K562 (cell line): ENCODE measurements around the gene TIFAB. TPM values are rescaled to one million over a fixed set of nuclear protein-coding genes. Genes with fewer than 3 reads are reported as not detected.

Source experiments
- ATAC-seq: fragments of 200-7000 bp; cut with Tn5 transposase; 3 replicates; pipeline ENCODE4 v1.9.1; 2020; ENCODE audit warnings: moderate library complexity
- BruUV-seq: library from RNA; stranded (reverse); fragments of 400-500 nt; replicated peaks from 2 replicates; lab custom pipeline; 2021; lab: Mats Ljungman, UMichigan
- CTCF ChIA-PET: fragments of 300-600 bp; formaldehyde crosslinking; extraction: SDS; loops from one replicate; lab custom pipeline; 2021; ENCODE audit warnings: low intra/inter-chr PET ratio; lab: Yijun Ruan, JAX
- POLR2A ChIA-PET: fragments of 300-600, 350-650 bp; sonication (Branson Sonifier 250); formaldehyde crosslinking; extraction: SDS; loops from one replicate; lab custom pipeline; 2021; ENCODE audit warnings: antibody characterized with exemption, inconsistent platforms; lab: Yijun Ruan, JAX
- DNase-seq, 4 experiments: peaks; one replicate each; pipeline versions ENCODE4 v3.0.0 to v3.0.0-alpha.2; 2011 to 2018; ENCODE audit warnings: low spot score in 3 of 4, mixed read lengths in 3 of 4; ENCODE audit errors: extremely low read depth in 1 of 4
- FAIRE-seq: peaks from 2 replicates; lab custom pipeline; 2011; peaks lifted over from hg19 to GRCh38; lab: Jason Lieb, UNC
- H2AFZ ChIP-seq: 2 replicates; pipeline ENCODE4 v1.6.0; 2011; ENCODE audit warnings: low read depth, low read length, control low read depth, inconsistent platforms
- H3K27ac ChIP-seq: fragments of 200-600 bp; 3 replicates; pipeline ENCODE4 v1.8.0; 2011; ENCODE audit warnings: low read depth, mild to moderate bottlenecking, control low read depth, inconsistent platforms, low read length, moderate library complexity, mixed read lengths; ENCODE audit errors: extremely low read depth
- H3K27me3 ChIP-seq, 2 experiments: fragments of 300-600 bp in 1 of 2; 2 replicates in 1 of 2; 3 replicates in 1 of 2; pipeline versions ENCODE4 v1.6.0 to v1.8.0; 2011; ENCODE audit warnings: inconsistent platforms in 2 of 2, low read length in 2 of 2, mild to moderate bottlenecking in 1 of 2, mixed read lengths in 1 of 2, moderate library complexity in 1 of 2; ENCODE audit not compliant: control insufficient read depth in 2 of 2, insufficient read depth in 2 of 2
- H3K36me3 ChIP-seq: fragments of 300-600 bp; 3 replicates; pipeline ENCODE4 v1.8.0; 2011; ENCODE audit warnings: mild to moderate bottlenecking, low read length, inconsistent platforms; ENCODE audit not compliant: control insufficient read depth, insufficient read depth
- H3K4me1 ChIP-seq, 2 experiments: fragments of 200-600 bp in 1 of 2; replicated peaks in 1 of 2; 2 replicates in 1 of 2; 3 replicates in 1 of 2; pipeline versions ENCODE4 v1.5.1 to v1.8.0; 2011; ENCODE audit warnings: inconsistent platforms in 2 of 2, low read length in 2 of 2, mild to moderate bottlenecking in 1 of 2, mixed read lengths in 1 of 2, moderate library complexity in 1 of 2; ENCODE audit not compliant: control insufficient read depth in 2 of 2, insufficient read depth in 2 of 2
- H3K4me2 ChIP-seq: 2 replicates; pipeline ENCODE4 v1.6.1; 2011; ENCODE audit warnings: low read length, control low read depth, inconsistent platforms, mixed read lengths; ENCODE audit not compliant: insufficient read depth
- H3K4me3 ChIP-seq: fragments of 200-600 bp; sonication (generic), shearing (Covaris generic); 2 replicates; pipeline ENCODE4 v1.5.1; 2016; ENCODE audit warnings: control low read depth, inconsistent platforms
- H3K79me2 ChIP-seq: fragments of 200-600 bp; 3 replicates; pipeline ENCODE4 v1.8.0; 2011; ENCODE audit warnings: low read length, inconsistent platforms; ENCODE audit not compliant: control insufficient read depth, insufficient read depth
- H3K9ac ChIP-seq, 2 experiments: 2 replicates each; pipeline versions ENCODE4 v1.6.0 to v1.6.1; 2011; ENCODE audit warnings: low read depth in 2 of 2, low read length in 2 of 2, control low read depth in 1 of 2, inconsistent platforms in 1 of 2, mild to moderate bottlenecking in 1 of 2, mixed read lengths in 1 of 2; ENCODE audit not compliant: insufficient read depth in 1 of 2
- H3K9me1 ChIP-seq: one replicate; pipeline ENCODE4 v1.6.0; 2011; ENCODE audit warnings: inconsistent platforms, mild to moderate bottlenecking, low read length, moderate library complexity; ENCODE audit not compliant: control insufficient read depth, insufficient read depth
- H3K9me3 ChIP-seq: replicated peaks from 2 replicates; pipeline ENCODE4 v1.5.1; 2011; ENCODE audit warnings: low read depth, low read length, inconsistent platforms; ENCODE audit not compliant: control insufficient read depth, insufficient read depth
- H4K20me1 ChIP-seq: replicated peaks from 2 replicates; pipeline ENCODE4 v1.6.1; 2011; ENCODE audit warnings: low read length, inconsistent platforms, mixed read lengths; ENCODE audit not compliant: control insufficient read depth, insufficient read depth
- ARID4B ChIP-seq: sonication (generic); formaldehyde crosslinking; IDR thresholded peaks from 2 replicates; pipeline ENCODE4 v1.8.0; 2022; ENCODE audit warnings: mild to moderate bottlenecking, missing genetic modification reagents
- BRD9 ChIP-seq: fragments of 450-650 bp; IDR thresholded peaks from 2 replicates; pipeline ENCODE4 v1.6.1; 2018; ENCODE audit warnings: low read depth; ENCODE audit not compliant: partially characterized antibody
- CREB3L1 ChIP-seq: fragments of 450-650 bp; IDR thresholded peaks from 2 replicates; pipeline ENCODE4 v1.6.1; 2014; ENCODE audit warnings: low read depth, mild to moderate bottlenecking, moderate library complexity, borderline replicate concordance
- KDM4B ChIP-seq, 2 experiments: fragments of 450-650 bp in 1 of 2; sonication (generic) in 1 of 2; IDR thresholded peaks; 2 replicates each; pipeline ENCODE4 v1.6.1; 2016 to 2017; ENCODE audit warnings: borderline replicate concordance in 2 of 2, antibody characterized with exemption in 1 of 2, low read depth in 1 of 2, mild to moderate bottlenecking in 1 of 2
- SMARCC2 ChIP-seq: fragments of 450-650 bp; IDR thresholded peaks from 2 replicates; pipeline ENCODE4 v1.6.1; 2017; ENCODE audit warnings: antibody characterized with exemption, moderate library complexity, mild to moderate bottlenecking, low read depth
- ZBTB40 ChIP-seq, 2 experiments: fragments of 450-650 bp in 1 of 2; sonication (generic) in 1 of 2; formaldehyde crosslinking in 1 of 2; IDR thresholded peaks; 2 replicates each; pipeline versions ENCODE4 v1.7.1 to v1.9.0; 2016 to 2022; ENCODE audit warnings: inconsistent platforms in 1 of 2, mild to moderate bottlenecking in 1 of 2, missing genetic modification reagents in 1 of 2
- WGBS: fragments of 100-300 bp; shearing (Covaris generic); methylation state at CpG from one replicate; pipeline ENCODE4 v1.1.6; 2016; ENCODE audit warnings: low coverage, mixed read lengths; ENCODE audit not compliant: insufficient coverage; ENCODE audit errors: missing lambda C conversion rate; 5-methylcytosine and 5-hydroxymethylcytosine counted together
- in situ Hi-C: fragments of 300-500 bp; cut with MboI; formaldehyde crosslinking; loops from 4 replicates; pipeline ENCODE4 v1.15.0; 2018; ENCODE audit warnings: inconsistent platforms, mixed read lengths
- intact Hi-C: fragments of 100-400 bp; cut with micrococcal nuclease; formaldehyde crosslinking; loops from 2 replicates; pipeline ENCODE4 v1.14.2; 2022
- polyA plus RNA-seq, 8 experiments: library from polyadenylated mRNA; depleted of rRNA in 4 of 8; stranded (reverse) in 5 of 8; unstranded in 3 of 8; fragments of >200 nt; fragmentation: Nextera tagmentation in 2 of 8; fragmentation: Illumina TruSeq in 1 of 8; extraction: Ambion mirVana in 2 of 8; extraction: Trizol in 1 of 8; gene quantifications; 2 replicates each; pipeline versions ENCODE4 v1.2.1 to v1.2.3, GENCODE V29; 2011 to 2014; ENCODE audit warnings: inconsistent platforms in 1 of 8, missing spikeins in 1 of 8
- total RNA-seq, 7 experiments: library from RNA; depleted of rRNA in 6 of 7; stranded (reverse); fragments of >200 nt in 6 of 7; fragmentation: Illumina TruSeq in 2 of 7; extraction: Trizol in 2 of 7; gene quantifications; 2 replicates each; pipeline versions ENCODE4 v1.2.1 to v1.2.3, GENCODE V29; 2011 to 2021; ENCODE audit warnings: low replicate concordance in 1 of 7

Gene TIFAB
- total and polyA plus RNA-seq, 9 of the 15 experiments (the other 6 are each of a cell fraction or from before 2014, with no cell fraction given): not detected

GRCh38 chr5:135450952-135451351 is 1.2 kb downstream of the TIFAB start:
- intact Hi-C loops: no loop called here
- DNase-seq: no peak
- no peaks in the 10 kb centered on the region for H3K9me1 ChIP-seq
- H3K4me2 ChIP-seq: no peak overlapping the region
- POLR2A ChIA-PET: no interaction called here
- no peak overlapping the region for H3K27ac ChIP-seq
- no peaks in the 10 kb centered on the region for H3K9me3 ChIP-seq
- no peaks in the 10 kb centered on the region for H3K79me2 ChIP-seq
- ATAC-seq: no peak
- peaks cover 7 to 10% of the 10 kb centered on the region in 2 experiments for H3K4me1 ChIP-seq
- no peak for FAIRE-seq
- no peaks in the 10 kb centered on the region; a peak in 3 of 5 replicates for H3K27me3 ChIP-seq
- in situ Hi-C loops: no loop called here
- CTCF ChIA-PET: no interaction called here
- H3K4me3 ChIP-seq: no peak overlapping the region
- H3K9ac ChIP-seq: no peak overlapping the region
- H2AFZ ChIP-seq: no peak overlapping the region
- H3K36me3 ChIP-seq: no peaks in the 10 kb centered on the region
- 45% methylated on average over 2 of the region's 2 CpGs for WGBS
- no TSS peak for BruUV-seq
- H4K20me1 ChIP-seq: no peaks in the 10 kb centered on the region; the same call in 1 of the 2 replicates
- TF ChIP-seq SMARCC2: no peak
- no peak for TF ChIP-seq ARID4B (CRISPR knock-in tag)
- TF ChIP-seq ZBTB40 (IDR thresholded peaks at IDR 0.05): no peak
- no peak for TF ChIP-seq ZBTB40 (CRISPR knock-in tag; IDR thresholded peaks at IDR 0.05)
- no peak for TF ChIP-seq KDM4B (IDR thresholded peaks at IDR 0.05; ENCODE audit: borderline replicate concordance in 2 of 2, low read depth in 1 of 2)
- TF ChIP-seq CREB3L1: no peak
- no peak for TF ChIP-seq BRD9
